Stimulated activated memory B cell treated with anti-CD40 and anti-IgM and Interleukin-4, amounts not matched to agents 10 μg/mL and 1 μg/mL and 100 μg/mL, for 72 hours (primary cell): ENCODE measurements around the gene DHRS9.

Experiments used
- ATAC-seq: fragments of 150-1000 bp; cut with Tn5 transposase; 2 replicates; pipeline ENCODE4 v1.10.0; 2021
- H3K27ac Mint-ChIP-seq: one replicate; pipeline ENCODE4 v1.8.0; 2022; ENCODE audit warnings: mild to moderate bottlenecking, mixed read lengths
- H3K27me3 Mint-ChIP-seq: one replicate; pipeline ENCODE4 v1.8.0; 2022; ENCODE audit warnings: mixed read lengths
- H3K36me3 Mint-ChIP-seq: one replicate; pipeline ENCODE4 v1.8.0; 2022; ENCODE audit warnings: mixed read lengths
- H3K4me1 Mint-ChIP-seq: one replicate; pipeline ENCODE4 v1.8.0; 2022; ENCODE audit warnings: mixed read lengths
- H3K4me3 Mint-ChIP-seq: one replicate; pipeline ENCODE4 v1.8.0; 2022; ENCODE audit warnings: mild to moderate bottlenecking, moderate library complexity, mixed read lengths
- H3K9me3 Mint-ChIP-seq: one replicate; pipeline ENCODE4 v1.8.0; 2022; ENCODE audit warnings: mixed read lengths

DHRS9 gene

GRCh38 chr2:169069341-169069740, at the start of gene DHRS9:
TSS of gene DHRS9 (plus strand) at chr2:169069563. CDS start at chr2:169081582, 12,019 bp downstream.
- no peaks in the 10 kb centered on the region for H3K27me3 Mint-ChIP-seq
- no peaks in the 10 kb centered on the region for H3K36me3 Mint-ChIP-seq
- H3K27ac Mint-ChIP-seq = no peak within 1 kb of the TSS
- H3K4me1 Mint-ChIP-seq = peaks cover 24% of the 10 kb centered on the region
- no peaks in the 10 kb centered on the region for H3K9me3 Mint-ChIP-seq
- ATAC-seq = no peak
- no peak within 1 kb of the TSS for H3K4me3 Mint-ChIP-seq

GRCh38 chr2:169023161-169023560, 46.2 kb upstream of the DHRS9 start:
- Mint-ChIP-seq H3K27ac (no peak overlapping the region), H3K9me3 (no peaks in the 10 kb centered on the region), H3K27me3 (no peaks in the 10 kb centered on the region), H3K36me3 (no peaks in the 10 kb centered on the region), H3K4me3 (no peak overlapping the region), H3K4me1 (no peaks in the 10 kb centered on the region)
- ATAC-seq = no peak

GRCh38 chr2:169026056-169026455, 43.3 kb upstream of the DHRS9 start:
- H3K36me3 Mint-ChIP-seq = no peaks in the 10 kb centered on the region
- no peaks in the 10 kb centered on the region for H3K27me3 Mint-ChIP-seq
- H3K4me3 Mint-ChIP-seq = no peak overlapping the region
- no peaks in the 10 kb centered on the region for H3K4me1 Mint-ChIP-seq
- no peaks in the 10 kb centered on the region for H3K9me3 Mint-ChIP-seq
- ATAC-seq = no peak
- no peak overlapping the region for H3K27ac Mint-ChIP-seq

- H3K36me3 Mint-ChIP-seq = no peaks in the 10 kb centered on the region
- no peak overlapping the region for H3K4me3 Mint-ChIP-seq
- H3K27me3 Mint-ChIP-seq = no peaks in the 10 kb centered on the region
- H3K4me1 Mint-ChIP-seq = no peaks in the 10 kb centered on the region
- no peaks in the 10 kb centered on the region for H3K9me3 Mint-ChIP-seq
- no peak overlapping the region for H3K27ac Mint-ChIP-seq
- ATAC-seq = no peak
These were observed 42.1 kb upstream of the DHRS9 start for GRCh38 chr2:169027234-169027633.

GRCh38 chr2:169029341-169029740, 40.0 kb upstream of the DHRS9 start:
- no peak for ATAC-seq
- no peak overlapping the region for H3K4me3 Mint-ChIP-seq
- no peaks in the 10 kb centered on the region for H3K36me3 Mint-ChIP-seq
- no peaks in the 10 kb centered on the region for H3K27me3 Mint-ChIP-seq
- peaks cover 6% of the 10 kb centered on the region for H3K9me3 Mint-ChIP-seq
- H3K4me1 Mint-ChIP-seq = no peaks in the 10 kb centered on the region
- no peak overlapping the region for H3K27ac Mint-ChIP-seq

GRCh38 chr2:169031202-169031601, 38.2 kb upstream of the DHRS9 start, which contains the start of gene ABCB11:
TSS of gene ABCB11 (minus strand) at chr2:169031324. CDS start at chr2:169018125, 13,199 bp downstream.
- ATAC-seq = no peak
- no peaks in the 10 kb centered on the region for H3K4me1 Mint-ChIP-seq
- no peaks in the 10 kb centered on the region for H3K27me3 Mint-ChIP-seq
- no peak within 1 kb of the TSS for H3K4me3 Mint-ChIP-seq
- peaks cover 6% of the 10 kb centered on the region for H3K9me3 Mint-ChIP-seq
- H3K36me3 Mint-ChIP-seq = no peaks in the 10 kb centered on the region
- no peak within 1 kb of the TSS for H3K27ac Mint-ChIP-seq

- Mint-ChIP-seq H3K9me3 (peaks cover 6% of the 10 kb centered on the region), H3K4me1 (peaks cover 6% of the 10 kb centered on the region), H3K36me3 (no peaks in the 10 kb centered on the region), H3K27me3 (no peaks in the 10 kb centered on the region), H3K27ac (no peak overlapping the region), H3K4me3 (no peak overlapping the region)
- ATAC-seq = no peak
These were observed 35.1 kb upstream of the DHRS9 start for GRCh38 chr2:169034256-169034655.

GRCh38 chr2:169034984-169035544, 34.3 kb upstream of the DHRS9 start:
- peaks cover 6% of the 10 kb centered on the region for H3K9me3 Mint-ChIP-seq
- H3K4me3 Mint-ChIP-seq = no peak overlapping the region
- H3K4me1 Mint-ChIP-seq = peaks cover 13% of the 10 kb centered on the region
- no peaks in the 10 kb centered on the region for H3K36me3 Mint-ChIP-seq
- ATAC-seq = no peak
- no peak overlapping the region for H3K27ac Mint-ChIP-seq
- no peaks in the 10 kb centered on the region for H3K27me3 Mint-ChIP-seq

- no peak overlapping the region for H3K4me3 Mint-ChIP-seq
- H3K4me1 Mint-ChIP-seq = peaks cover 14% of the 10 kb centered on the region
- no peaks in the 10 kb centered on the region for H3K27me3 Mint-ChIP-seq
- H3K9me3 Mint-ChIP-seq = peaks cover 6% of the 10 kb centered on the region
- ATAC-seq = no peak
- H3K36me3 Mint-ChIP-seq = no peaks in the 10 kb centered on the region
- no peak overlapping the region for H3K27ac Mint-ChIP-seq
These were observed 33.5 kb upstream of the DHRS9 start for GRCh38 chr2:169035887-169036286.

GRCh38 chr2:169036736-169037440, 32.5 kb upstream of the DHRS9 start:
- no peak for ATAC-seq
- H3K27me3 Mint-ChIP-seq = no peaks in the 10 kb centered on the region
- H3K27ac Mint-ChIP-seq = no peak overlapping the region
- peaks cover 10% of the 10 kb centered on the region for H3K9me3 Mint-ChIP-seq
- no peak overlapping the region for H3K4me3 Mint-ChIP-seq
- no peaks in the 10 kb centered on the region for H3K36me3 Mint-ChIP-seq
- peaks cover 14% of the 10 kb centered on the region for H3K4me1 Mint-ChIP-seq

GRCh38 chr2:169038338-169038757, 31.0 kb upstream of the DHRS9 start:
- Mint-ChIP-seq H3K27me3 (no peaks in the 10 kb centered on the region), H3K27ac (no peak overlapping the region), H3K4me1 (peaks cover 14% of the 10 kb centered on the region), H3K4me3 (no peak overlapping the region), H3K36me3 (no peaks in the 10 kb centered on the region), H3K9me3 (peaks cover 15% of the 10 kb centered on the region)
- peak; percentile 72 for ATAC-seq

GRCh38 chr2:169039702-169040101, 29.7 kb upstream of the DHRS9 start:
- no peak overlapping the region for H3K27ac Mint-ChIP-seq
- no peaks in the 10 kb centered on the region for H3K27me3 Mint-ChIP-seq
- H3K4me1 Mint-ChIP-seq = peaks cover 14% of the 10 kb centered on the region
- no peaks in the 10 kb centered on the region for H3K36me3 Mint-ChIP-seq
- no peak overlapping the region for H3K4me3 Mint-ChIP-seq
- H3K9me3 Mint-ChIP-seq = peaks cover 14% of the 10 kb centered on the region
- ATAC-seq = no peak

- no peak for ATAC-seq
- Mint-ChIP-seq H3K27me3 (no peaks in the 10 kb centered on the region), H3K9me3 (peaks cover 14% of the 10 kb centered on the region), H3K4me3 (no peak overlapping the region), H3K27ac (no peak overlapping the region), H3K36me3 (no peaks in the 10 kb centered on the region), H3K4me1 (peaks cover 14% of the 10 kb centered on the region)
These were observed 27.8 kb upstream of the DHRS9 start for GRCh38 chr2:169041594-169041993.

GRCh38 chr2:169042856-169043255, 26.5 kb upstream of the DHRS9 start:
- no peak for ATAC-seq
- no peak overlapping the region for H3K27ac Mint-ChIP-seq
- peaks cover 14% of the 10 kb centered on the region for H3K9me3 Mint-ChIP-seq
- H3K4me1 Mint-ChIP-seq = peaks cover 14% of the 10 kb centered on the region
- H3K36me3 Mint-ChIP-seq = no peaks in the 10 kb centered on the region
- no peaks in the 10 kb centered on the region for H3K27me3 Mint-ChIP-seq
- H3K4me3 Mint-ChIP-seq = no peak overlapping the region

- no peaks in the 10 kb centered on the region for H3K36me3 Mint-ChIP-seq
- no peak overlapping the region for H3K4me3 Mint-ChIP-seq
- no peaks in the 10 kb centered on the region for H3K27me3 Mint-ChIP-seq
- H3K27ac Mint-ChIP-seq = no peak overlapping the region
- H3K9me3 Mint-ChIP-seq = peaks cover 14% of the 10 kb centered on the region
- H3K4me1 Mint-ChIP-seq = no peaks in the 10 kb centered on the region
- ATAC-seq = no peak
These were observed 22.8 kb upstream of the DHRS9 start for GRCh38 chr2:169046440-169047151.
